Mucosa of descending colon (tissue), 3 donors: ENCODE data around the gene KRT38. TPM values are rescaled to one million over a fixed set of nuclear protein-coding genes. Genes with fewer than 3 reads are reported as not detected.

Experiments
- ATAC-seq: fragments of 200-7000 bp; cut with Tn5 transposase; one replicate; pipeline ENCODE4 v1.9.1; 2020; ENCODE audit warnings: mild to moderate bottlenecking, moderate library complexity
- DNase-seq, 3 donors: peaks; one replicate each; pipeline ENCODE4 v3.0.0-alpha.2; 2020
- H3K36me3 ChIP-seq: fragments of 200-600 bp; one replicate; pipeline ENCODE4 v1.8.0; 2021; ENCODE audit warnings: low read depth, mild to moderate bottlenecking
- H3K4me1 ChIP-seq: fragments of 200-600 bp; one replicate; pipeline ENCODE4 v1.8.0; 2021; ENCODE audit warnings: low read depth, mild to moderate bottlenecking
- H3K4me3 ChIP-seq: fragments of 200-600 bp; one replicate; pipeline ENCODE4 v1.8.0; 2021; ENCODE audit warnings: mild to moderate bottlenecking
- H3K9me3 ChIP-seq: fragments of 200-600 bp; one replicate; pipeline ENCODE4 v1.8.0; 2021; ENCODE audit warnings: mild to moderate bottlenecking
- CTCF ChIP-seq: fragments of 200-600 bp; IDR thresholded peaks from one replicate; pipeline ENCODE4 v1.8.0; 2022; ENCODE audit warnings: antibody characterized with exemption, mild to moderate bottlenecking
- intact Hi-C, 2 donors: fragments of 100-400 bp; cut with DNase I in 1 of 2; cut with micrococcal nuclease in 1 of 2; formaldehyde crosslinking; loops; one replicate each; pipeline versions ENCODE4 v1.11.0 to v1.11.1; 2022; cut with DNase I, micrococcal nuclease
- total RNA-seq, 3 donors: library from RNA; stranded (reverse); fragmentation: NEBNext Ultra II Directional in 2 of 3; extraction: Animal tissue kit (Norgen Biotek cat#: 25700) in 2 of 3; gene quantifications; one replicate each; pipeline versions ENCODE4 v1.2.1 to v1.2.4, GENCODE V29; 2021 to 2023
- donor health status: DM: no; HTN: no; CAD: no; lungs with moderate emphysema.
- donor health status: DM: no; HTN: no; CAD: no.
- donor health status: DM: no; HTN: yes; CAD: no.

Gene KRT38
- total RNA-seq, 3 donors from 2014 or later, result not detected

DNA sequence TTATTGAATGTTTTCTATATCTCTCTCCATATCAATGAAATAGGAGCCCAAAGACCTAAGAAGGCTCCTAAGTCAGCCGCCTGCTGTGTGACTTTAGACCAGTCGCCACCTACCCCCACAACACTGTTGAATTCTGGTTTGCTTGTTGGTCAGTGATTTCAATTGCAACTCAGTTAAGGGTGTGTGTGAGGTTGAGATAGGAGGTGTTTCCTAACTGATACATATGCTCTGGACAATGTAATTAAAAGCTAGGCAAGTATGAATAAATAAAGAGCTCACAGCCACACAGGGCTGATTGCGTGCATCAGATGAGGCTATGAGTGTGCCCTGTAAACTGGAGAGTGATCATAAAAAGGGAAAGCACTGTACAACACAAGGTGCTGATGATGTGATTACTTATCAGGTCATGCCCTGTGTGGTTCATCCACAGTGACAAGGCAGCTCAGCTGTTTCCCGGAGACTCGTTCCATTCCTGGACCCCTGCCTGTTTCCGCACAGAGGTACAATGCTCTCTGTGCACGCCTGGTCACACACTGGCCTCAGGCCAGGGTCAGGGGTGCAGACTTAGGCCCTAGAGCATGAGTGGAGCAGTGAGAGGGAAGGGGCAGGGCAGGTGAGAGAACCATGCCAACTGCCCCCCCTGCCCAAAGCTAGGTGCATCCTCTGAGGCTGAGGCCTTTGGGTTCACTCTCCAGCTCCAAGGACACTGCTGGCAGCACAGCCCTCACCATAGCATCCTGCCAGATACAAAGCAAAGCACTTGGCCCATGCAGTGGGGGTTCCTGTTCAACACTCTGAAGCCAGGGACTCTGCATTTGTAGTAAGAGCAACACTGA, 43.4 kb upstream of the KRT38 start:
- Histone ChIP-seq H3K36me3 (no peaks in the 10 kb centered on the region), H3K9me3 (no peaks in the 10 kb centered on the region), H3K4me1 (no peaks in the 10 kb centered on the region), H3K4me3 (no peak overlapping the region)
- intact Hi-C loops, result no loop called here
- no peak for DNase-seq
- ATAC-seq, result peak; percentile 10
- no peak for TF ChIP-seq CTCF

DNA sequence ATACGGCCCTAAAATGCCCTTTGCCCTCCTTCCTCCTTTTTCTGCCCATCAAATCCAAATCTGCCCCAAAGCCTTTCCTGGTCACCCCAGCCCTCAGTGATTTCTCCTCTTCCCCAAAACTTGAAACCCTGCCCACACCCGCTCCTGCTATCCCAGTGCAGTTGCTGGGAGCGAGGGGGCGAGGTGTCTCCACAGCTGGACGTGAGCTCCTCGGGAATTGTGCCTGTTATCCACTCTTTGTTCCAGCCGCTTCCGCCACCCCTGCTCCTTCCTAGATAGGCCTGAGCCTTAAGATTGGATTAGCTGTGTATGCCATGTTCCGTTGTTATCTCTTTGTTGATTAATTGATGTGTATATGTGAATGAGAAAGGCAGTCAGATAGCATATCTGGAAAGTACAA, 42.7 kb upstream of the KRT38 start:
- H3K9me3 ChIP-seq, result no peaks in the 10 kb centered on the region
- intact Hi-C loops, result no loop called here
- H3K4me3 ChIP-seq, result no peak overlapping the region

GRCh38 chr17:41481036-41481435, 40.3 kb upstream of the KRT38 start, which contains the start of gene KRT35:
Gene KRT35, minus strand, starts transcription at chr17:41481151. Its CDS starts 54 bp downstream, at chr17:41481097.
- DNase-seq (no peak), ATAC-seq (no peak)
- Histone ChIP-seq H3K9me3 (no peaks in the 10 kb centered on the region), H3K4me3 (no peak within 1 kb of the TSS), H3K36me3 (no peaks in the 10 kb centered on the region), H3K4me1 (no peaks in the 10 kb centered on the region)
- intact Hi-C loops, result no loop called here
- TF ChIP-seq CTCF, result no peak

More for the DNA sequence above, 42.7 kb upstream of the KRT38 start:
- no peak for ATAC-seq
- no peak for TF ChIP-seq CTCF
- H3K4me1 ChIP-seq, result no peaks in the 10 kb centered on the region
- DNase-seq, result no peak
- no peaks in the 10 kb centered on the region for H3K36me3 ChIP-seq

DNA sequence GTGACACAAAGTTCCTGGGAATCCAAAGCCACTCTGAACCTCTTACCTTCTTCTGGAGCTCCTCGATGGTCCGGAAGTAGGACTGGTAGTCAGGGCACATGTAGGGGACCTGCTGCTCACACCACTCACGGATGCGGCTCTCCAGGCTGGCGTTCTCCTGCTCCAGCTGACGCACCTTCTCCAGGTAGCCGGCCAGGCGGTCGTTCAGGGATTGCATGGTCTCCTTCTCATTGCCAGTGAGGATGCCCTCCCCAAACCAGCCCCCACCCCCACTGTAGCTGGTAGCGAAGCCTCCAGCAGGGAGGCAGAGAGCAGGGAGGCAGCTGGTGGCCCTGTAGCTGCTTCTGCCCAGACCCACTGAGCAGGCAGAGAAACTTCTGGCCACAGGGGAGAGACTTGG, 39.8 kb upstream of the KRT38 start:
- intact Hi-C loops, result no loop called here
- DNase-seq, result no peak

GRCh38 chr17:41480136-41480535, 39.4 kb upstream of the KRT38 start:
- Histone ChIP-seq H3K4me3 (no peak overlapping the region), H3K4me1 (no peaks in the 10 kb centered on the region), H3K9me3 (no peaks in the 10 kb centered on the region), H3K36me3 (no peaks in the 10 kb centered on the region)
- ATAC-seq (no peak), DNase-seq (no peak)
- TF ChIP-seq CTCF, result no peak
- intact Hi-C loops, result no loop called here

More for the DNA sequence above, 39.8 kb upstream of the KRT38 start:
- H3K9me3 ChIP-seq, result no peaks in the 10 kb centered on the region
- no peak for ATAC-seq
- H3K4me3 ChIP-seq, result no peak overlapping the region
- TF ChIP-seq CTCF, result no peak
- no peaks in the 10 kb centered on the region for H3K36me3 ChIP-seq
- H3K4me1 ChIP-seq, result no peaks in the 10 kb centered on the region
